Muscle of leg (tissue), 11 donors: ENCODE measurements around the gene DTWD2. TPM values are rescaled to one million over a fixed set of nuclear protein-coding genes. Genes with fewer than 3 reads are reported as not detected.
A peak's percentile ranks its signal among the peaks of the same experiment; 100 is the strongest.
"Not testable (repeated sequence)": the region's sequence is repeated elsewhere in the genome, so short reads cannot be mapped to it uniquely, and the experiment has no call there.

ENCODE experiments used
- DNase-seq: peaks from one replicate; pipeline ENCODE4 v3.0.0; 2013
- H3K27ac ChIP-seq: one replicate; pipeline ENCODE4 v1.5.1; 2013; ENCODE audit warnings: mild to moderate bottlenecking, low read length, control low read depth
- H3K27me3 ChIP-seq: one replicate; pipeline ENCODE4 v1.6.1; 2013; ENCODE audit warnings: low read length; ENCODE audit not compliant: control insufficient read depth, insufficient read depth
- H3K36me3 ChIP-seq: one replicate; pipeline ENCODE4 v1.6.1; 2013; ENCODE audit warnings: low read length; ENCODE audit not compliant: control insufficient read depth, insufficient read depth
- H3K4me1 ChIP-seq: one replicate; pipeline ENCODE4 v1.6.1; 2013; ENCODE audit warnings: low read length; ENCODE audit not compliant: control insufficient read depth, insufficient read depth
- H3K4me3 ChIP-seq: one replicate; pipeline ENCODE4 v1.5.1; 2013; ENCODE audit warnings: low read length, control low read depth
- H3K9me3 ChIP-seq: replicated peaks from 2 replicates; pipeline ENCODE4 v1.6.1; 2013; ENCODE audit warnings: low read depth, low read length; ENCODE audit not compliant: control insufficient read depth
- WGBS: methylation state at CpG from one replicate; pipeline ENCODE4 v1.1.5; 2013; ENCODE audit warnings: missing lambda C conversion rate; ENCODE audit not compliant: insufficient coverage; 5-methylcytosine and 5-hydroxymethylcytosine counted together
- polyA plus RNA-seq, 8 donors: library from polyadenylated mRNA; unstranded; fragments of 120-200 nt; gene quantifications; one replicate each; pipeline versions ENCODE4 v1.2.1 to v1.2.3, GENCODE V29; 2013; ENCODE audit warnings: inconsistent platforms in 1 of 8, low replicate concordance in 1 of 8; ENCODE audit not compliant: insufficient read length in 8 of 8, insufficient read depth in 1 of 8
- total RNA-seq: library from RNA; stranded (reverse); fragments of 120-200 nt; gene quantifications from one replicate; pipeline ENCODE4 v1.2.4, GENCODE V29; 2013

Gene DTWD2
- total and polyA plus RNA-seq, 9 donors = 4.0 to 9.4 (median 6.0) TPM

GRCh38 chr5:118980438-118980837, 7.9 kb downstream of the DTWD2 start:
- H3K36me3 ChIP-seq = no peaks in the 10 kb centered on the region
- H3K27ac ChIP-seq = no peak overlapping the region
- H3K27me3 ChIP-seq = no peaks in the 10 kb centered on the region
- DNase-seq = no peak
- no peaks in the 10 kb centered on the region for H3K4me1 ChIP-seq
- peaks cover 9% of the 10 kb centered on the region for H3K9me3 ChIP-seq
- WGBS = no CpG with 5 or more reads among the region's 1 CpG
- H3K4me3 ChIP-seq = no peak overlapping the region

- H3K9me3 ChIP-seq = peaks cover 11% of the 10 kb centered on the region
- no peak for DNase-seq
- H3K36me3 ChIP-seq = no peaks in the 10 kb centered on the region
- H3K27me3 ChIP-seq = no peaks in the 10 kb centered on the region
- no CpG with 5 or more reads among the region's 2 CpGs for WGBS
- no peaks in the 10 kb centered on the region for H3K4me1 ChIP-seq
- no peak overlapping the region for H3K4me3 ChIP-seq
- H3K27ac ChIP-seq = no peak overlapping the region
Measured at GRCh38 chr5:118980017-118980416, 8.3 kb downstream of the DTWD2 start.

GRCh38 chr5:118973779-118974445, 14.4 kb downstream of the DTWD2 start:
- not testable (repeated sequence) for DNase-seq, H3K36me3 ChIP-seq, H3K4me1 ChIP-seq, H3K27ac ChIP-seq, H3K9me3 ChIP-seq, H3K27me3 ChIP-seq, H3K4me3 ChIP-seq
- WGBS = 95% methylated on average over 12 of the region's 23 CpGs

- WGBS = 43% methylated on average over 1 of the region's 4 CpGs
- Histone ChIP-seq H3K9me3 (peaks cover 4% of the 10 kb centered on the region), H3K36me3 (no peaks in the 10 kb centered on the region), H3K4me3 (no peak overlapping the region), H3K27me3 (no peaks in the 10 kb centered on the region), H3K4me1 (peaks cover 4% of the 10 kb centered on the region), H3K27ac (no peak overlapping the region)
- peak; percentile 69 for DNase-seq
Measured at GRCh38 chr5:118968925-118969375, 19.4 kb downstream of the DTWD2 start.

- no peaks in the 10 kb centered on the region for H3K27me3 ChIP-seq
- no peak overlapping the region for H3K4me3 ChIP-seq
- peaks cover 4% of the 10 kb centered on the region for H3K4me1 ChIP-seq
- no peak overlapping the region for H3K27ac ChIP-seq
- H3K9me3 ChIP-seq = peaks cover 4% of the 10 kb centered on the region
- DNase-seq = no peak
- H3K36me3 ChIP-seq = no peaks in the 10 kb centered on the region
- WGBS = 74% methylated on average over 5 of the region's 8 CpGs
Measured at GRCh38 chr5:118968406-118968911, 19.9 kb downstream of the DTWD2 start.

- H3K4me1 ChIP-seq = peaks cover 4% of the 10 kb centered on the region
- H3K27ac ChIP-seq = no peak overlapping the region
- no peaks in the 10 kb centered on the region for H3K36me3 ChIP-seq
- H3K27me3 ChIP-seq = no peaks in the 10 kb centered on the region
- no peak for DNase-seq
- no peak overlapping the region for H3K4me3 ChIP-seq
- no CpG with 5 or more reads among the region's 2 CpGs for WGBS
- peaks cover 4% of the 10 kb centered on the region for H3K9me3 ChIP-seq
Measured at GRCh38 chr5:118967059-118967508, 21.3 kb downstream of the DTWD2 start.

GRCh38 chr5:118965890-118966289, 22.5 kb downstream of the DTWD2 start:
- Histone ChIP-seq H3K27ac (no peak overlapping the region), H3K9me3 (peaks cover 2% of the 10 kb centered on the region), H3K4me1 (peaks cover 4% of the 10 kb centered on the region), H3K27me3 (no peaks in the 10 kb centered on the region), H3K36me3 (no peaks in the 10 kb centered on the region), H3K4me3 (no peak overlapping the region)
- DNase-seq = no peak
- no CpG with 5 or more reads among the region's 3 CpGs for WGBS

- 98% methylated on average over 19 of the region's 34 CpGs for WGBS
- not testable (repeated sequence) for DNase-seq, H3K4me3 ChIP-seq, H3K4me1 ChIP-seq, H3K27ac ChIP-seq, H3K36me3 ChIP-seq, H3K27me3 ChIP-seq, H3K9me3 ChIP-seq
Measured at GRCh38 chr5:118964970-118965369, 23.4 kb downstream of the DTWD2 start.

- DNase-seq, H3K9me3 ChIP-seq, H3K36me3 ChIP-seq, H3K4me1 ChIP-seq, H3K27me3 ChIP-seq, H3K27ac ChIP-seq, H3K4me3 ChIP-seq: not testable (repeated sequence)
- 85% methylated on average over 9 of the region's 22 CpGs for WGBS
Measured at GRCh38 chr5:118964388-118964787, 24.0 kb downstream of the DTWD2 start.

- peaks cover 8% of the 10 kb centered on the region for H3K9me3 ChIP-seq
- no peak overlapping the region for H3K4me3 ChIP-seq
- no peaks in the 10 kb centered on the region for H3K36me3 ChIP-seq
- no peaks in the 10 kb centered on the region for H3K27me3 ChIP-seq
- H3K4me1 ChIP-seq = no peaks in the 10 kb centered on the region
- peak; percentile 8 for DNase-seq
- H3K27ac ChIP-seq = no peak overlapping the region
Measured at GRCh38 chr5:118963169-118963568, 25.2 kb downstream of the DTWD2 start.
